Astrocyte (in vitro differentiated cells and primary cell): ENCODE measurements around the gene CCDC12.

Experiments used
- EZH2 ChIP-seq: IDR thresholded peaks from 2 replicates; pipeline ENCODE4 v1.6.1; 2012; ENCODE audit warnings: mild to moderate bottlenecking, low read length, inconsistent platforms; ENCODE audit not compliant: insufficient read depth
- TF ChIP-seq, protein P1 (sequence below): IDR thresholded peaks from 2 replicates; pipeline ENCODE4 v1.5.1; 2011; ENCODE audit warnings: low read depth, mild to moderate bottlenecking, inconsistent platforms, low read length, moderate library complexity; ENCODE audit not compliant: insufficient read depth

DNA sequence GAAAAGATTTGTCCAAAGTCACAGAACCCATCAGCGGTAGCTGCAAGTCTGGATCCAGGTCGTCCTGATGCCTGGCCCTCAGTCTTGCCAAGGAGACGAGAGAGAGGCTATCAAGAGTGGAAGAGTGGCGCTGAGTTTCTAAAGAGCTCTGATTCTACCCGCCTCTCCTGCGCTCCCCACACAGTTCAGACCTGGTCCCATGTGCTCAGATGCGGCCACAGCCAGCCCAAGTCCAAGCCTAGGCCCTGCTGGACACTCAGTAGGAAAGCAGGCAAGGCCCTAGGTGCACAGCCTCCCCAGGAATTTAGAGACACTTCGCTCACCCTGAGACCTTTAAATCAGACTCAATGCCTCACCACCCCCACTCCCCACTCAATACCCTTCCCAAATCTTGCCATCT, 32.4 kb downstream of the CCDC12 start:
- TF ChIP-seq, protein P1, sequence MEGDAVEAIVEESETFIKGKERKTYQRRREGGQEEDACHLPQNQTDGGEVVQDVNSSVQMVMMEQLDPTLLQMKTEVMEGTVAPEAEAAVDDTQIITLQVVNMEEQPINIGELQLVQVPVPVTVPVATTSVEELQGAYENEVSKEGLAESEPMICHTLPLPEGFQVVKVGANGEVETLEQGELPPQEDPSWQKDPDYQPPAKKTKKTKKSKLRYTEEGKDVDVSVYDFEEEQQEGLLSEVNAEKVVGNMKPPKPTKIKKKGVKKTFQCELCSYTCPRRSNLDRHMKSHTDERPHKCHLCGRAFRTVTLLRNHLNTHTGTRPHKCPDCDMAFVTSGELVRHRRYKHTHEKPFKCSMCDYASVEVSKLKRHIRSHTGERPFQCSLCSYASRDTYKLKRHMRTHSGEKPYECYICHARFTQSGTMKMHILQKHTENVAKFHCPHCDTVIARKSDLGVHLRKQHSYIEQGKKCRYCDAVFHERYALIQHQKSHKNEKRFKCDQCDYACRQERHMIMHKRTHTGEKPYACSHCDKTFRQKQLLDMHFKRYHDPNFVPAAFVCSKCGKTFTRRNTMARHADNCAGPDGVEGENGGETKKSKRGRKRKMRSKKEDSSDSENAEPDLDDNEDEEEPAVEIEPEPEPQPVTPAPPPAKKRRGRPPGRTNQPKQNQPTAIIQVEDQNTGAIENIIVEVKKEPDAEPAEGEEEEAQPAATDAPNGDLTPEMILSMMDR, result no peak
- no peak for TF ChIP-seq EZH2
